ENCODE data around the gene GNAI3.
"Not testable (repeated sequence)": the region's sequence is repeated elsewhere in the genome, so short reads cannot be mapped to it uniquely, and the experiment has no call there.

GNAI3 gene

DNA sequence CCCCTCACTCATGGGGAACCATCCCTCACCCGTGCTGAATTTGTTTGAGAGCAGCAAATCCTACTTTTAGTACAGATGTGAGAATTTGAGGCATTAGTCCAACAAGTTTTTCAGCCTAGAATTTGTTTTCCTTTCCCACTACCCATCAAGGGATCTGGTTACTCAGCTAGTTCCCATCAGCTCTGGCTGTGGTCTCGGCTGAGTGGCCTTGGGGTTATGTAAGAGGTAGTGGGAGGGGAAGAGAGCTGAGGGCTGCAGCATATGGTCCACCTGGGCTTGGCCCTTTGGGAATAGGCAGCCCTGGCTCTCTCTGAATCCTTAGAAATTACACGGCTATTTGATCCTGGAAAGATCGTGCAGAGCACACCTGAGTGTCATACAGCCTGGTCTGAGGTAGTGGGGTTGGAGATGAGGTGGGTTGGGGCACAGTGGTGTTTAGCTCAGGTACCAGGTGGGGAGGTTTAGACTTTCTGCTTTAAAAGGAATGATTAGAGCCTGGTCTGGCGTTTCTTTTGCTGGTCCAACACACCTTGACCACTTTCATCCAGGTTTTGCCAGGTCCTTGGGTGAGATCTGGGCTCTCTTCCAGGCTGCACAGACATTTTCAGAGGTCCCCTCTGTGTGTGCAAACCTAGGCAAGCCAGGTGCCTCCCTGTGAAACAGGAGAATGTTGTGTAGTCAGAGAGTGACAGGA, 111.7 kb downstream of the GNAI3 start:
- peaks cover 8% of the 10 kb centered on the region for H3K36me3 ChIP-seq (ENCODE audit: control insufficient read depth, insufficient read depth, low read length)
- no peaks in the 10 kb centered on the region for H3K27me3 ChIP-seq (ENCODE audit: control insufficient read depth, insufficient read depth, low read length)
- H3K4me1 ChIP-seq (ENCODE audit: control insufficient read depth, insufficient read depth, low read length) = peaks cover 4% of the 10 kb centered on the region
- no peak overlapping the region for H3K4me3 ChIP-seq (ENCODE audit: low read length)
- H3K9ac ChIP-seq (ENCODE audit: low read length) = no peak overlapping the region
- no peak overlapping the region for H3K27ac ChIP-seq (ENCODE audit: low read depth, low read length)

- H3K36me3 ChIP-seq (ENCODE audit: control insufficient read depth, insufficient read depth, low read length); H3K4me3 ChIP-seq (ENCODE audit: low read length); H3K4me1 ChIP-seq (ENCODE audit: control insufficient read depth, insufficient read depth, low read length); H3K9ac ChIP-seq (ENCODE audit: low read length); H3K27me3 ChIP-seq (ENCODE audit: control insufficient read depth, insufficient read depth, low read length); H3K27ac ChIP-seq (ENCODE audit: low read depth, low read length): not testable (repeated sequence)
Observed at GRCh38 chr1:109660691-109661026, 112.2 kb downstream of the GNAI3 start.

- Histone ChIP-seq H3K4me1 (ENCODE audit: control insufficient read depth, insufficient read depth, low read length) (no peaks in the 10 kb centered on the region), H3K9ac (ENCODE audit: low read length) (no peak overlapping the region), H3K27ac (ENCODE audit: low read depth, low read length) (no peak overlapping the region)
Observed at GRCh38 chr1:109661391-109661790, 113.0 kb downstream of the GNAI3 start.

GRCh38 chr1:109664671-109665070, 116.3 kb downstream of the GNAI3 start:
- peaks cover 3% of the 10 kb centered on the region for H3K4me1 ChIP-seq (ENCODE audit: control insufficient read depth, insufficient read depth, low read length)
- no peaks in the 10 kb centered on the region for H3K27me3 ChIP-seq (ENCODE audit: control insufficient read depth, insufficient read depth, low read length)
- H3K27ac ChIP-seq (ENCODE audit: low read depth, low read length) = no peak overlapping the region
- H3K9ac ChIP-seq (ENCODE audit: low read length) = no peak overlapping the region
- no peak overlapping the region for H3K4me3 ChIP-seq (ENCODE audit: low read length)
- H3K36me3 ChIP-seq (ENCODE audit: control insufficient read depth, insufficient read depth, low read length) = peaks cover 5% of the 10 kb centered on the region

More at GRCh38 chr1:109661391-109661790, 113.0 kb downstream of the GNAI3 start:
- Histone ChIP-seq H3K27me3 (ENCODE audit: control insufficient read depth, insufficient read depth, low read length) (no peaks in the 10 kb centered on the region), H3K4me3 (ENCODE audit: low read length) (no peak overlapping the region), H3K36me3 (ENCODE audit: control insufficient read depth, insufficient read depth, low read length) (peaks cover 8% of the 10 kb centered on the region)

- peak within 1 kb of the TSS; percentile 47 for H3K4me3 ChIP-seq (ENCODE audit: low read length)
- H3K9ac ChIP-seq (ENCODE audit: low read length) = no peak within 1 kb of the TSS
- H3K36me3 ChIP-seq (ENCODE audit: control insufficient read depth, insufficient read depth, low read length) = no peaks in the 10 kb centered on the region
- peak within 1 kb of the TSS; percentile 22 for H3K27ac ChIP-seq (ENCODE audit: low read depth, low read length)
- H3K27me3 ChIP-seq (ENCODE audit: control insufficient read depth, insufficient read depth, low read length) = no peaks in the 10 kb centered on the region
- H3K4me1 ChIP-seq (ENCODE audit: control insufficient read depth, insufficient read depth, low read length) = peaks cover 3% of the 10 kb centered on the region
Observed at GRCh38 chr1:109667452-109668122, 119.2 kb downstream of the GNAI3 start, which contains the start of gene GSTM2. GSTM2 (plus strand) TSS chr1:109668057; CDS start chr1:109668116, 59 bp downstream.

Measured in rectal smooth muscle tissue (tissue), 1 donor.